Fibroblast of mammary gland (primary cell): ENCODE results near the gene DCTD.

Experiments
- DNase-seq: peaks from one replicate; pipeline ENCODE4 v3.0.0-alpha.2; 2010; ENCODE audit warnings: low read depth
- H3K4me3 ChIP-seq: 2 replicates; pipeline ENCODE4 v1.5.1; 2011; ENCODE audit warnings: low read depth, mild to moderate bottlenecking, low read length, moderate library complexity; ENCODE audit not compliant: control insufficient read depth
- CTCF ChIP-seq: conservative IDR thresholded peaks from 2 replicates; pipeline ENCODE4 v1.5.1; 2011; ENCODE audit warnings: low read depth, low read length, inconsistent platforms; ENCODE audit not compliant: control insufficient read depth, insufficient read depth

Gene DCTD

GRCh38 chr4:182858711-182859110, 58.5 kb downstream of the DCTD start:
- no peak for TF ChIP-seq CTCF
- no peak for DNase-seq
- H3K4me3 ChIP-seq = no peak overlapping the region

GRCh38 chr4:182856862-182857261, 60.3 kb downstream of the DCTD start:
- H3K4me3 ChIP-seq = no peak overlapping the region
- no peak for TF ChIP-seq CTCF
- no peak for DNase-seq

GRCh38 chr4:182855877-182856276, 61.3 kb downstream of the DCTD start:
- no peak for DNase-seq
- no peak overlapping the region for H3K4me3 ChIP-seq
- no peak for TF ChIP-seq CTCF

GRCh38 chr4:182855312-182855711, 61.9 kb downstream of the DCTD start:
- H3K4me3 ChIP-seq = no peak overlapping the region
- no peak for TF ChIP-seq CTCF
- DNase-seq = no peak

GRCh38 chr4:182854466-182854865, 62.7 kb downstream of the DCTD start:
- H3K4me3 ChIP-seq = no peak overlapping the region
- no peak for DNase-seq
- TF ChIP-seq CTCF = no peak

GRCh38 chr4:182853731-182854330, 63.4 kb downstream of the DCTD start:
- no peak for DNase-seq
- no peak for TF ChIP-seq CTCF
- no peak overlapping the region for H3K4me3 ChIP-seq

- no peak for TF ChIP-seq CTCF
Observed at GRCh38 chr4:182848685-182849084, 68.5 kb downstream of the DCTD start.

More at GRCh38 chr4:182848685-182849084, 68.5 kb downstream of the DCTD start:
- H3K4me3 ChIP-seq = no peak overlapping the region
- no peak for DNase-seq
